Pancreas (tissue), 10 donors: ENCODE measurements around the gene MLX. TPM values are rescaled to one million over a fixed set of nuclear protein-coding genes. Genes with fewer than 3 reads are reported as not detected.

Source experiments
- ATAC-seq, 4 donors: fragments of 200-7000 bp; cut with Tn5 transposase; one replicate each; pipeline versions ENCODE4 v1.8.0 to v1.9.1; 2020; ENCODE audit warnings: mild to moderate bottlenecking in 4 of 4, moderate library complexity in 4 of 4
- DNase-seq, 6 donors: peaks; one replicate each; pipeline ENCODE4 v3.0.0-alpha.2; 2020
- FAIRE-seq: peaks from 2 replicates; lab custom pipeline; 2012; peaks lifted over from hg19 to GRCh38; lab: Jason Lieb, UNC
- H3K27ac ChIP-seq, 4 donors: fragments of 200-600 bp; sonication (generic); 1 replicate in 3 of 4; 2 replicates in 1 of 4; pipeline versions ENCODE4 v1.5.0 to v1.8.0; 2020
- H3K27me3 ChIP-seq, 4 donors: fragments of 200-600 bp; one replicate each; pipeline ENCODE4 v1.8.0; 2021
- H3K36me3 ChIP-seq, 3 donors: fragments of 200-600 bp; sonication (generic) in 1 of 3; one replicate each; pipeline versions ENCODE4 v1.5.0 to v1.8.0; 2020 to 2021
- H3K4me1 ChIP-seq, 3 donors: fragments of 200-600 bp; one replicate each; pipeline ENCODE4 v1.8.0; 2021
- H3K4me3 ChIP-seq, 4 donors: fragments of 200-600 bp; sonication (generic) in 2 of 4; one replicate each; pipeline versions ENCODE4 v1.5.0 to v1.8.0; 2020 to 2021
- H3K9me3 ChIP-seq, 4 donors: fragments of 200-600 bp; one replicate each; pipeline ENCODE4 v1.8.0; 2021
- WGBS, 2 donors: extraction: QIAGEN DNeasy Blood & Tissue Kit; methylation state at CpG; one replicate each; pipeline ENCODE4 v1.1.7; 2013; 5-methylcytosine and 5-hydroxymethylcytosine counted together
- intact Hi-C, 3 donors: fragments of 100-400 bp; cut with DNase I; formaldehyde crosslinking; loops; one replicate each; pipeline versions ENCODE4 v1.11.1 to v1.14.2; 2022
- polyA plus RNA-seq, 2 donors: library from polyadenylated mRNA; stranded (reverse); fragments of 200-250 nt; gene quantifications; one replicate each; pipeline ENCODE4 v1.2.3, GENCODE V29; 2013
- total RNA-seq, 6 donors: library from RNA; stranded (reverse); fragmentation: NEBNext Ultra II Directional in 4 of 6; extraction: Animal tissue kit (Norgen Biotek cat#: 25700) in 4 of 6; gene quantifications; one replicate each; pipeline versions ENCODE4 v1.2.1 to v1.2.4, GENCODE V29; 2021 to 2023
- TF ChIP-seq, protein P1 (sequence below), 4 donors: fragments of 200-600 bp; sonication (generic) in 3 of 4; IDR thresholded peaks; one replicate each; pipeline versions ENCODE4 v1.5.0 to v1.8.0; 2021; ENCODE audit warnings: antibody characterized with exemption in 4 of 4
- donor health status: healthy with polysubstance abuse.
- donor health status: DM: no; HTN: no; CAD: no; lungs with moderate emphysema.
- donor health status: DM: no; HTN: no; CAD: no.
- donor health status: control.
- donor health status: control.
- donor health status: Bipolar disorder and iron deficiency.
- donor health status: DM: yes; HTN: yes; CAD: no.
- donor health status: DM: no; HTN: no; CAD: no.
- donor health status: DM: no; HTN: no; CAD: no.
- donor health status: DM: yes; HTN: yes; CAD: no.

MLX gene
- total and polyA plus RNA-seq, 8 donors: 18.6 to 44.5 (median 25.2) TPM

DNA sequence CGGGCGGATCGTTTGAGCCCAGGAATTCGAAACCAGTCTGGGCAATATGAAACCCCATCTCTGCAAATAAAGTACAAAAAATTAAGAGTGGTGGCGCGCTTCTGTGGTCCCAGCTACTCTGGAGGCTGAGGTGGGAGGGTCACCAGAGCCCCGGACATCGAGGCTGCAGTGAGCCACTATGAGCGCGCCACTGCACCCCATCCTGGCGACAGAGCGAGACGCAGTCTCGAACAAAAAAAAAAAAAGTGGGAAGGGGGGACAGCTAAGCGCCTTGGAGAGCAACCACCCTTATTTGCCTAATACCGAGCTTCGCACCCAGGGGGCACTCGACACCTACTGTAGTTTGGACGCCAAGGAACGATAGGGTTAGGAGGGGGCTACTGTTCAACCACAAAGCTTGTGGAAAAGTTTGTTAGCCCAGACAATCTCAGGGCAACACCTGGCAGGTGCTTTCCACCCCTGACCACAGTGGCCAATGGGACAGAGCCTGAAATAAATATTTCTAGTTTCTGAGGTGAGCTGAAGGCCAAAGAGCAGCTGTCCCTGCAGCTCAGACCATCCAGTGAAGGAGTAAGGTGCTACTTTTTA, 11.5 kb downstream of the MLX start:
- ATAC-seq: peak; percentile 77 to 89 (median 83)
- peaks cover 0 to 10% (median 5%) of the 10 kb centered on the region in 3 donors for H3K4me1 ChIP-seq
- no peak for FAIRE-seq
- peak; percentile 65 to 80 (median 73) for DNase-seq
- no peaks in the 10 kb centered on the region for H3K27me3 ChIP-seq
- intact Hi-C loops: no loop called here
- 0 to 1% methylated on average over 20 of the region's 20 CpGs for WGBS, 2 donors
- H3K9me3 ChIP-seq: no peaks in the 10 kb centered on the region
- peaks cover 3 to 30% (median 12%) of the 10 kb centered on the region in 3 donors for H3K36me3 ChIP-seq
- TF ChIP-seq, protein P1, sequence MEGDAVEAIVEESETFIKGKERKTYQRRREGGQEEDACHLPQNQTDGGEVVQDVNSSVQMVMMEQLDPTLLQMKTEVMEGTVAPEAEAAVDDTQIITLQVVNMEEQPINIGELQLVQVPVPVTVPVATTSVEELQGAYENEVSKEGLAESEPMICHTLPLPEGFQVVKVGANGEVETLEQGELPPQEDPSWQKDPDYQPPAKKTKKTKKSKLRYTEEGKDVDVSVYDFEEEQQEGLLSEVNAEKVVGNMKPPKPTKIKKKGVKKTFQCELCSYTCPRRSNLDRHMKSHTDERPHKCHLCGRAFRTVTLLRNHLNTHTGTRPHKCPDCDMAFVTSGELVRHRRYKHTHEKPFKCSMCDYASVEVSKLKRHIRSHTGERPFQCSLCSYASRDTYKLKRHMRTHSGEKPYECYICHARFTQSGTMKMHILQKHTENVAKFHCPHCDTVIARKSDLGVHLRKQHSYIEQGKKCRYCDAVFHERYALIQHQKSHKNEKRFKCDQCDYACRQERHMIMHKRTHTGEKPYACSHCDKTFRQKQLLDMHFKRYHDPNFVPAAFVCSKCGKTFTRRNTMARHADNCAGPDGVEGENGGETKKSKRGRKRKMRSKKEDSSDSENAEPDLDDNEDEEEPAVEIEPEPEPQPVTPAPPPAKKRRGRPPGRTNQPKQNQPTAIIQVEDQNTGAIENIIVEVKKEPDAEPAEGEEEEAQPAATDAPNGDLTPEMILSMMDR (IDR thresholded peaks at IDR 0.05): peak; percentile 28 to 65 (median 50)
- H3K4me3 ChIP-seq: peak overlapping the region; percentile 31 to 62 (median 44)
- peak overlapping the region; percentile 64 to 84 (median 74) for H3K27ac ChIP-seq

DNA sequence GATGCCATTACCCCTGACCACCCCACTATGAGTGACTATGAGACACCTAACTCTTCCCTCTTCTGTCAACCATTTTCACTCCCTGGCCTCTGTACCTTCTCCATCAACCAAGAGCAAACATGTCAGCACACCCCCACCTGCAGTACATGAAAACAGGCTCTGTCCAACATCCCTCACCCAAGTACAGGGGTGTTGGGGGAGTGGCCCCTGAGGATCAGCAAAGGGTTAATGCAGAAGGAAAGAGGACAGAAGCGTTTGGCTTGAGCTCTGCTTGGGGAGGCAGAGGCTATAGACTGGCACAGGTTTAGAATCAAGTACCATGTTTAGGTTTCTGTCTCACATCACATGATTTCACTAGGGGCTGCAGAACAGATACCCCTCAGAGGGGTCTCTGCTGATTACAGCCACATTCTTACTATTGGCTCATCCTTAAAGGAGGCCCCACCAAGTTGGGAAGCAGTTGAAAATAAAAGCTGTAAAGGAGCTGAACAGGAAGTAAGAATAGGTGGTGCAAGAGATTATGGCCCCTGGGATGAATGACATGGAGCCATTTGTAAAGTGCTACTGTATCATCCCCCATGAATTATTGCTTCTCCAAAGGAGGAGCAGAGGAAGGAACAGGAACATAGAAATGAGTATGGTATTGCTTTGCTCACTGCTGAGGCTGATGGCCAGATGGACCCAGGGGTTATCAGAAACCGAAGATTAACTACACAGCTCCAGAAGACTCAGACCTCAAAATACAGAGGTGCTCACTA, 13.1 kb downstream of the MLX start:
- H3K36me3 ChIP-seq: peaks cover 0 to 41% (median 18%) of the 10 kb centered on the region in 3 donors
- H3K27ac ChIP-seq: no peak overlapping the region
- H3K4me3 ChIP-seq: no peak overlapping the region
- peaks cover 0 to 10% (median 5%) of the 10 kb centered on the region in 3 donors for H3K4me1 ChIP-seq
- 42 to 50% methylated on average over 2 of the region's 2 CpGs for WGBS, 2 donors
- H3K27me3 ChIP-seq: no peaks in the 10 kb centered on the region
- ATAC-seq (no peak), DNase-seq (peak in 1 of 6 donors; percentile 9), FAIRE-seq (no peak)
- intact Hi-C loops: no loop called here
- H3K9me3 ChIP-seq: no peaks in the 10 kb centered on the region
- TF ChIP-seq, protein P1 (IDR thresholded peaks at IDR 0.05): no peak

DNA sequence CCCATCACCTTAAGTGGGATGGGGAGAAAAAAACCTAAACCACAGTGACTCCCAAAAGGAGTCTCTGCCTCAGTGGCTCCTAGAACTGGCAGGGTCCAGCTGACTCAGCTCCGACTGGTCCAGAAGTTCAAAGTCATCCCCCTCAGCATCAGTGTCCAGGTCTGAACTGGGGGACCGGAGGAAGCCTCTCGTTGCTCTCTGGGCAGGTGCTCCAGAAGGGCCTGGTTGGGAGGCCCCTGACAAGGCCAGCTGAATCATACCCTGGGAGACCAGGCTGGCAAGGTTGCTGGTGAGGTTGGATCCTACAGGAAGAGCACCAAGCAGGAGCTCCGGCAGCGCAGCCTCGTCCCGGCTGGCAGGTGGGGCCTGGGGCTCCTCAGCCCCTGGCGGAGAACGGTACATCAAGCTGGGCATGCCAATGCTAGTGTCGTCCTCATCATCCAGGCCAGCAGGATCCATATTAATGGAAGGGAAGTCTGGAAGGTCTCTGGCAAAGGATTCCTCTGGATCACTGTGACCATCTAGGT, 14.9 kb downstream of the MLX start:
- H3K9me3 ChIP-seq: no peaks in the 10 kb centered on the region
- no peak overlapping the region for H3K4me3 ChIP-seq
- WGBS, 2 donors: 87 to 89% methylated on average over 10 of the region's 10 CpGs
- intact Hi-C loops: no loop called here
- H3K27ac ChIP-seq: no peak overlapping the region
- H3K27me3 ChIP-seq: no peaks in the 10 kb centered on the region
- TF ChIP-seq, protein P1 (IDR thresholded peaks at IDR 0.05): no peak
- H3K36me3 ChIP-seq: peaks cover 0 to 56% (median 26%) of the 10 kb centered on the region in 3 donors
- H3K4me1 ChIP-seq: peaks cover 0 to 14% (median 5%) of the 10 kb centered on the region in 3 donors
- DNase-seq (peak in 1 of 6 donors; percentile 51), ATAC-seq (no peak), FAIRE-seq (no peak)

DNA sequence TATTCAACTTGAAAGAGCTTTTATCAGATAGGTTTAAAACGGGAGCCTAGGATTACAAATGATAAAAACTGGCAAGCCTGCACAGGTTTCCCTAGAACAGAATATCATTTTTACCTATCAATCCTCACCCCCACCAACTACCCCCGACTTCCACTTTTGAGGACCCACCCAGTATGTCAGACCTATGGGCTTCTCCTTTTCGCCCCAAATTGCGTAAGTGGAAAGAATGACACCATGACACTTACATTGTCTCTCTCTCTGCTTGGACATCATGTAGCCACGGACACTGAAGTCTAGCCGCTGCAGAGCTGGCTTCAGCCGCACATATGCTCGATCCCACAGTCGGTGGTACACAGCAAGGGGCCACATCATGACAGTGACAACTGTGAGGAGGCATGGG, 18.0 kb downstream of the MLX start:
- peak in 1 of 4 donors; percentile 23 for ATAC-seq
- Histone ChIP-seq H3K9me3 (no peaks in the 10 kb centered on the region), H3K27me3 (no peaks in the 10 kb centered on the region), H3K36me3 (peaks cover 0 to 82% (median 34%) of the 10 kb centered on the region in 3 donors), H3K27ac (peak overlapping the region in 2 of 4 donors; percentile 16 to 42), H3K4me1 (peaks cover 0 to 5% (median 0%) of the 10 kb centered on the region in 3 donors), H3K4me3 (no peak overlapping the region)
- TF ChIP-seq, protein P1 (IDR thresholded peaks at IDR 0.05): no peak
- no peak for DNase-seq
- FAIRE-seq: no peak
- 76% methylated on average over 9 of the region's 9 CpGs for WGBS, 2 donors
- intact Hi-C loops: no loop called here
